ENCODE data around the gene ARSI. TPM values are rescaled to one million over a fixed set of nuclear protein-coding genes. Genes with fewer than 3 reads are reported as not detected.

ARSI gene
- total RNA-seq, 1 donor, result 4.8 TPM

DNA sequence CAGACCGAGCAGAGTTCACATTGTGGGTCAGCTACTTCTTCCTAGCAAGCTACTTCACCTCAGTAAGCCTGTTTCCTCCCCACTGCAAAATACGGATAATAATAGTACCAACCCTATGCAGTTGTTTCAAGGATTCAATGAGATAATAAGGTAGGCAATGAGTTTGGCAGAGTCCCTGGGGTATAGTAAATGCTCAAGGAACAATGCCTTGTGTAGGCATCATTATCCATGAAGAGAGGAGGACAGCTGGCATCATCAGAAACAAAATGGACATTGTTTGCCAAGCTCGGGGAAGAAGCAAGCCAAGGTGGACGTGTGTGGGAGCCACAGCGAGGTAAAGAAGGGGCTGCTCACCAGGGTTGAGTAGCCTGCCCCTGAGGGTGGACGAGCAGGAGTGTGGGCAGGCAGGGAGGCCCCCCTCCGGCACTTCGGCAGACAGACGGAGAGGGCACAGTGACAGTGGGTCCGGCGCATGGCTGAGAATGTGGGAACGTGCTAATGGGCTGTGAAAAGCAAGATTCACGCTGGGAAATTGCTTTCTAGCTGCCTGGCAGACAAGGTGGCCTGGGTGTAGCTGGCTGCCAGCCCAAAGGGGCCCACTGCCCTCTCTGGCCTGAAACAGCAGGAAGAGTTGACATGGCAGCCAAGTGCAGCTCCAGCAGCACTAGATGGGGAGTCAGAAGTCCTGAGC, 23.2 kb downstream of the ARSI start:
- H3K4me1 ChIP-seq (ENCODE audit: insufficient read depth, low read length), result no peaks in the 10 kb centered on the region
- H3K4me3 ChIP-seq (ENCODE audit: low read length), result no peak overlapping the region
- H3K27me3 ChIP-seq (ENCODE audit: insufficient read depth, low read length), result no peaks in the 10 kb centered on the region
- no peaks in the 10 kb centered on the region for H3K9me3 ChIP-seq (ENCODE audit: low read depth, low read length)

DNA sequence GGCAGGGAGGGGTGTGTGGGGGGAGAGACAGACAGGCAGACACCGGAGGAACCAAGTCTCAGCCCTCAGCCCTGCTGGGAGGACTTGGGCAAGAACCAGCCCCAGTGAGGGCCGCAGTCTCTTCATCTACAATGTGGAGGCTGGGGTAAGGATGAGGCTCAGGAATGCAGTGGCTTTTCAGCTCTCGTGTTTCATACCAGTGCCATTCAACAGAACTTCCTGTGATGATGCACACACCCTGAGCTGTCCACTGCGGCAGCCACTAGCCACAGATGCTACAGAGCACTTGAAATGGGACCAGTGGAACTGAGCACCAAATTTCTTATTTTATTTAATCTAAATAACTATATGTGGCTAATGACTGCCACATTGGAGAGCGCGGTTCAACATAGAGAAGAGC, 23.8 kb downstream of the ARSI start:
- H3K27me3 ChIP-seq (ENCODE audit: insufficient read depth, low read length), result no peaks in the 10 kb centered on the region
- H3K9me3 ChIP-seq (ENCODE audit: low read depth, low read length), result no peaks in the 10 kb centered on the region
- no peak overlapping the region for H3K4me3 ChIP-seq (ENCODE audit: low read length)
- no peaks in the 10 kb centered on the region for H3K4me1 ChIP-seq (ENCODE audit: insufficient read depth, low read length)

DNA sequence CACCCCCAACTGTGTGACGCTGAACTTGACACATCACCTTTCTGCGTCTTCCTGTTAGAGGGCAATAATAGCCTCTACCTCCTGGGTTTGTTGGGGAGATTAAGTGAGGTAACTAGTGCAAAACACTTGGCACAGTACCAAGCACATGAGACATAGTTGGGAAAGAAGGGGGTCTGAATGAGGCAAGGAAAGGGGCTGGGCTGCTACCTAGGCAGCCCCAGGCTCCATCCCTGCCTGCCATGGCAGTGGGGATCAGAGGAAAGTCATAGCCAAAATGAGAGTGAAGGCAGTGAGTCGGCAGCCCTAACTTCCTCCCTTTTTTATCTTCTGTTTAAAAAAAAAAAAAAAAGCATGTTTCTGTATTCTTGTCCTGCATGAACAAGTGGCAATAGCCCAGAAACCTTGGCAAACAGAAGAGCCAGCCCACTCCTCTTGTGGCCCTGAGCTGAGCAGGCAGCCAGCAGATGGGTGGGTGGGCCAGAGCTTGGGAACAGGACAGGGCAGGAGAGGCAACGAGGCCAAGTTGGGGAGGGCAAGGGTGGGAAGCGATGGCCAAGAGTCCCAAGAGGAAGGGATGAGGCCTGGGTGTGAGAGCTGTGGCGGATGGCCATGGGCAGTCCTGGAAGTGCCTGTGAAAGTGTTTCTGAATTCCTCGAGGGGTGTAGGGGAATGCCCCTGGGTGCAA, 24.5 kb downstream of the ARSI start:
- Histone ChIP-seq H3K9me3 (ENCODE audit: low read depth, low read length) (no peaks in the 10 kb centered on the region), H3K27me3 (ENCODE audit: insufficient read depth, low read length) (no peaks in the 10 kb centered on the region), H3K4me3 (ENCODE audit: low read length) (no peak overlapping the region)

DNA sequence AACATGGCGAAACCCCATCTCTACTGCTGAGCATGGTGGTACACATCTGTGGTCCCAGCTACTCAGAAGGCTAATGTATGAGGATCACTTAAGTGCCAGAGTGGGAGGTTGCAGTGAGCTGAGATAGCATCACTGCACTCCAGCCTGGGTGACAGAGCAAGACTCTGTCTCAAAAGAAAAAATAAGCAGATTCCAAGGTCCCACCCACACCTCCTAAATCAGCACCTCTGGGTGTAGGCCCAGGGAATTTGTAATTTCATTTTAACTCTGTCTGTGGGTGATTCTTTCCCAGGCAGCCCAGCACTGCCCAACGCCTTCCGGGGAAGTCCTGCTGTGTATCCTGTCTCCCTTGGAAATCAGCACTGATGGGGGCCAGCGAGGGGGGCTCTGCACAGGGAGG, 25.7 kb downstream of the ARSI start:
- Histone ChIP-seq H3K27me3 (ENCODE audit: insufficient read depth, low read length) (no peaks in the 10 kb centered on the region), H3K4me1 (ENCODE audit: insufficient read depth, low read length) (no peaks in the 10 kb centered on the region), H3K9me3 (ENCODE audit: low read depth, low read length) (no peaks in the 10 kb centered on the region), H3K4me3 (ENCODE audit: low read length) (no peak overlapping the region)

More for the DNA sequence above, 24.5 kb downstream of the ARSI start:
- no peaks in the 10 kb centered on the region for H3K4me1 ChIP-seq (ENCODE audit: insufficient read depth, low read length)

DNA sequence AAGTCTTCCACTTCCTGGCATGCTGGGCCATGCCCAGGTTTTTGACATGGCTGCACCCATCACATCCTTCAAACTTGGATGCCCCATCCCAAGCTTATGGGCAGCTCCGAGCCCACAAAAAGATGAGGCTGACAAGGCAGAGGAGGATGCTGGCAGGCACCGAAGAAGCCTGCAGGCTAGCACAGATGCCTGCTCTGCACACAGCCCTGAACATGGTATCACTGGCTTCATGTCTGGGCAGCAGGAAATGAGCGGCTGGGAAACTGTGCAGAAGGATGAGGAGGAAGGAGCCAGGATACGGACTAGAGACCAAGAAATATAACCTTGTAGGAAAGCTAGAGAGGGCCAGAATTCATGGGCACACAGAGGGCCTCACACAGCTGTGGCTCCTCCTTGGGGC, 27.9 kb downstream of the ARSI start:
- H3K27me3 ChIP-seq (ENCODE audit: insufficient read depth, low read length), result no peaks in the 10 kb centered on the region
- H3K4me1 ChIP-seq (ENCODE audit: insufficient read depth, low read length), result no peaks in the 10 kb centered on the region
- no peaks in the 10 kb centered on the region for H3K9me3 ChIP-seq (ENCODE audit: low read depth, low read length)
- no peak overlapping the region for H3K4me3 ChIP-seq (ENCODE audit: low read length)

DNA sequence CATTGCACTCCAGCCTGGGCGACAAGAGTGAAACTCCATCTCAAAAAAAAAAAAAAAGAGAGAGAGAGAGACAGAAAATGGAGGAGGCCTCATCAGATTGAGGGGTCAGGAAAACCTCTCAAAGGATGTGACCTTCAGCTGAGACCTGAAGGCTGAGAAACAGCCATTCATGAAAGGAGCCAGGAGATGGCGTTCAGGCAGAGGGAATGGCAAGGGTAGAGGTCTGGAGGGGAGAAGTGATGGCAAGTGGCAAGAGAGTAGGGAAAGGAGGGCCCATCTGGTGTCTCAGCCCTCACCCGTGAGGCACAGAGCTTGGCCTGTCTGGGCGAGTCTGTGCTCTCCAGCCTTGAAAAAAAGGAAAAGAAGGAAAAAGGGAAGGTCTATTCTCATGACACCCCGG, 30.2 kb downstream of the ARSI start:
- no peaks in the 10 kb centered on the region for H3K27me3 ChIP-seq (ENCODE audit: insufficient read depth, low read length)
- H3K9me3 ChIP-seq (ENCODE audit: low read depth, low read length), result no peaks in the 10 kb centered on the region
- H3K4me3 ChIP-seq (ENCODE audit: low read length), result no peak overlapping the region
- no peaks in the 10 kb centered on the region for H3K4me1 ChIP-seq (ENCODE audit: insufficient read depth, low read length)

DNA sequence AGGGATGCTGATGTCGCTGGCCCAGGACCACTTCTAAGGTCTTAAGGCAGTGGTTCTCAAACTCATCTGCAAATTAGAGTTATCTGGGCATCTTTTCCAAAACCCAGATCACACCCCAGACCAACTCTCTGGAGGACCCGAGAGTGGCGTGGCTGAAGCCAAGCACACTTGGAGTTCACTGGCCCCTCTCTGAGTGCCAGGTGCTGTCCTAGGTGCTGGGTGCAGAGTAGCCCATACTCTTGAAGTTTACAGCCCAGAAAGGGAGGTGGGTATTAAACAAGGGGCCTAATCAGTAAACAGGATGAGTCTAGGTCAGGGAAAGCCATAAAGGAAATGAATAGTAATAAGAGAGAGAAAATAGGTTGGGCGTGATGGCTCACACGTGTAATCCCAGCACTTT, 30.8 kb downstream of the ARSI start:
- Histone ChIP-seq H3K4me3 (ENCODE audit: low read length) (no peak overlapping the region), H3K27me3 (ENCODE audit: insufficient read depth, low read length) (no peaks in the 10 kb centered on the region), H3K9me3 (ENCODE audit: low read depth, low read length) (no peaks in the 10 kb centered on the region), H3K4me1 (ENCODE audit: insufficient read depth, low read length) (no peaks in the 10 kb centered on the region)

- H3K4me3 ChIP-seq (ENCODE audit: low read length), result no peak overlapping the region
- no peaks in the 10 kb centered on the region for H3K9me3 ChIP-seq (ENCODE audit: low read depth, low read length)
- H3K4me1 ChIP-seq (ENCODE audit: insufficient read depth, low read length), result no peaks in the 10 kb centered on the region
- no peaks in the 10 kb centered on the region for H3K27me3 ChIP-seq (ENCODE audit: insufficient read depth, low read length)
Observed at GRCh38 chr5:150271296-150271692, 31.4 kb downstream of the ARSI start.

DNA sequence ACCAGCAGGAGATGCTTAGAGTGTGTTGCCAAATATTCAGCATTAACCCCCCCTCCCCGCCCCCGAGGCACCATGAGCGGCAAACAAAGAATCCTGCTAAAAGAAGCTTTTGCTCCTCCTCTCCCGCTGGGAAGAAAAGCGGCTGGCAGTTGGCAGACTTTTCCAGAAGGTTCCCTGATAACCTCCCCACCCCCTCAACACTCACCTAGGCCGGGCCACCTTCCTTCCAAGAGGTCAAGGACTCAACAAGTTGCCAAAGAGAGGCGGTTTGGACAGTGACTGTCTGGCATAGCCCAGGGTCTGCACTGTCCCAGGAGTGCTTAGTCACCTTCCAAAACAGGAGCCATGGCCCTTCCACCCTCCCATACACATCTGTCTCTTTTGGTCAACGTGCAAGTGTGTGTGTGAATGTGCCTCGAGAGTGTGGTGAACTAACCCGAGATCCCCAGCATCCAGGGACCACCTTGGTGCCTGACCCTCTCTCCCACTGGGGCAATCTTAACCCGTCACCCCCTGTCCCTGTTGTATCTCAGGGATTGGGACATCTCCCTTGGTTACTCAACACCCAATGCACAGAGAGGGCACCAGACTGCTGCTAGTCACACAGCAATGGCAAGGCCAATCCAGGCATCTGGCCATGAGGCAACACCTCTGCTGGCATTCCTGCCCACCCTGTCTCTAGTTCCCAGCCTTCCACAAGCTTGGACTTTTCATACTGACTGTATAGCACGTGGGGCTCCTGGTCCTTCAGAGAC, 32.0 kb downstream of the ARSI start:
- H3K4me1 ChIP-seq (ENCODE audit: insufficient read depth, low read length), result no peaks in the 10 kb centered on the region
- H3K27me3 ChIP-seq (ENCODE audit: insufficient read depth, low read length), result no peaks in the 10 kb centered on the region
- no peaks in the 10 kb centered on the region for H3K9me3 ChIP-seq (ENCODE audit: low read depth, low read length)
- no peak overlapping the region for H3K4me3 ChIP-seq (ENCODE audit: low read length)

- no peaks in the 10 kb centered on the region for H3K27me3 ChIP-seq (ENCODE audit: insufficient read depth, low read length)
- no peak overlapping the region for H3K4me3 ChIP-seq (ENCODE audit: low read length)
- peaks cover 16% of the 10 kb centered on the region for H3K4me1 ChIP-seq (ENCODE audit: insufficient read depth, low read length)
- H3K9me3 ChIP-seq (ENCODE audit: low read depth, low read length), result no peaks in the 10 kb centered on the region
Observed at GRCh38 chr5:150266871-150267291, 35.8 kb downstream of the ARSI start.

GRCh38 chr5:150265870-150266383, 36.8 kb downstream of the ARSI start:
- no peaks in the 10 kb centered on the region for H3K9me3 ChIP-seq (ENCODE audit: low read depth, low read length)
- no peak overlapping the region for H3K4me3 ChIP-seq (ENCODE audit: low read length)
- no peaks in the 10 kb centered on the region for H3K27me3 ChIP-seq (ENCODE audit: insufficient read depth, low read length)
- H3K4me1 ChIP-seq (ENCODE audit: insufficient read depth, low read length), result peaks cover 16% of the 10 kb centered on the region

DNA sequence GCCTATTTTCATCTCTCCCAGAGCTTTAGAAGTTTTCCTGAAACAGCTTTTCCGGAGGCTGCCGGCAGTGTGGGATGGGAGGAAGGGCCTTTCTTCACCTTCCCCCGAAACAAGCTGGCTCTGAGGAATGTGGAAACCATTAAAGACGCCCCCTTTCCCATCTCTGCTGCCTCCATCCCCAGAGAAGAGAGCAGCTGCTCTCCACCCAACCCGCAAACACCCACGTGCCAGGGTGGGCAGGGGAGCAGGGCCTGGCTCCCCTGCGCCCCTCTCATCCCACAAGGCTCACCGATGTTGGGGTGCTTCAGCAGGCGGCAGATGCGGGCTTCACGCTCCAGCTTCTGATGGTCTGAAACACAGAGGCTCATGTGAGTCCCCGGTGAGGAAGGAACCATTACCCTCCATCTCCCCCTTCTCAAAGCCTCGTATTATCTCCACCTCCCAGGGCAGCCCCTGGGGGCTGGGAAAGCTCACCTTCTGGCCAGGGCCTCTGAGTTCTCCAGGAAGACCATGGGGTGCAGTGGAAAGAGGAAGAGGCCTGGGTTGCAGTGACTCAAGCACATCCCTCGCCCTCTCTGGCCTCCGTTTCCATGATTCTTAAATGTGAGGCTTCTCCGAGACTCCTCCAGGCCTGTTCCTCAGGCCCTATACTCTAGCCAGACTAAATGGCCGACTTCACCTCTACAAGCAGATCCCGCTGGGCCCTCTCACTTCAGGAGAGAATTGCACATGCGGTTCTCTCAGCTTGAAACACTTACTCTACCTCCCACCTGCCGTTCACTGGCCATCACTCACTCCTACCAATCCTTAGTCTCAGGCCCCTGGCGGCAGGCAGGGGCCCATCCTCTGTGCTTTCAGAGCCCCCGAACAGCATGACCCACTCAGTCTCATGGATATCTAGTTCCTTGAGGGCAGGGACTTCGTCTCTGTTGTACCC, 37.8 kb downstream of the ARSI start:
- peaks cover 16% of the 10 kb centered on the region for H3K4me1 ChIP-seq (ENCODE audit: insufficient read depth, low read length)
- no peaks in the 10 kb centered on the region for H3K27me3 ChIP-seq (ENCODE audit: insufficient read depth, low read length)
- H3K4me3 ChIP-seq (ENCODE audit: low read length), result no peak overlapping the region
- no peaks in the 10 kb centered on the region for H3K9me3 ChIP-seq (ENCODE audit: low read depth, low read length)

GRCh38 chr5:150263801-150264621, 38.7 kb downstream of the ARSI start:
- peaks cover 16% of the 10 kb centered on the region for H3K4me1 ChIP-seq (ENCODE audit: insufficient read depth, low read length)
- H3K9me3 ChIP-seq (ENCODE audit: low read depth, low read length), result no peaks in the 10 kb centered on the region
- no peak overlapping the region for H3K4me3 ChIP-seq (ENCODE audit: low read length)
- H3K27me3 ChIP-seq (ENCODE audit: insufficient read depth, low read length), result no peaks in the 10 kb centered on the region

DNA sequence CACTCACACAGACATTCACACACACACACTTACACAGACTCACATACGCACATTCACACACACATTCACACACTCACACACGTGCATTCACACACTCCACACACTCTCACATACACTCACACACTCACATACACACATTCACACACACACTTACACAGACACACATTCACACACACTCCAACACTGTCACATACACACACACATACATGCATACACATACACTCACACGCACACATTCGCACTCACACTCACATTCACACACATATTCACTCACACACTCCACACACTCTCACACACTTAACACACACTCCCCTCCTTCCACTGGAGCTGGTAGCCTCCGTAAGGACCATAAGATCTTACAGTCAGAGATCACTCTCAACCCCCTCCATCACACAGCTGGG, 39.3 kb downstream of the ARSI start:
- H3K4me3 ChIP-seq (ENCODE audit: low read length), result no peak overlapping the region
- H3K27me3 ChIP-seq (ENCODE audit: insufficient read depth, low read length), result no peaks in the 10 kb centered on the region
- H3K9me3 ChIP-seq (ENCODE audit: low read depth, low read length), result no peaks in the 10 kb centered on the region
- peaks cover 16% of the 10 kb centered on the region for H3K4me1 ChIP-seq (ENCODE audit: insufficient read depth, low read length)
